CD4-positive, CD25-positive, alpha-beta regulatory T cell (primary cell): ENCODE measurements around the gene INTS1. TPM values are rescaled to one million over a fixed set of nuclear protein-coding genes. Genes with fewer than 3 reads are reported as not detected.
A peak's percentile ranks its signal among the peaks of the same experiment; 100 is the strongest.
"Not testable (repeated sequence)": the region's sequence is repeated elsewhere in the genome, so short reads cannot be mapped to it uniquely, and the experiment has no call there.

Source experiments
- ATAC-seq, 2 donors: fragments of 150-1000 bp; cut with Tn5 transposase; one replicate each; pipeline ENCODE4 v1.10.0; 2021; ENCODE audit warnings: low read depth in 2 of 2, moderate number of reproducible peaks in 2 of 2, moderate library complexity in 1 of 2
- DNase-seq, 3 donors: peaks; one replicate each; pipeline versions ENCODE4 v3.0.0 to v3.0.0-alpha.2; 2012 to 2022; ENCODE audit warnings: mixed read lengths in 1 of 3
- H3K27ac ChIP-seq: one replicate; pipeline ENCODE4 v1.7.0; 2013; ENCODE audit warnings: mild to moderate bottlenecking, low read length; ENCODE audit not compliant: insufficient read depth, poor library complexity, severe bottlenecking
- H3K27me3 ChIP-seq: one replicate; pipeline ENCODE4 v1.7.0; 2013; ENCODE audit warnings: low read length; ENCODE audit not compliant: control insufficient read depth, insufficient read depth
- H3K36me3 ChIP-seq: one replicate; pipeline ENCODE4 v1.7.0; 2013; ENCODE audit warnings: mild to moderate bottlenecking, low read length, moderate library complexity; ENCODE audit not compliant: control insufficient read depth, insufficient read depth
- H3K4me1 ChIP-seq: 2 replicates; pipeline ENCODE4 v1.7.0; 2013; ENCODE audit warnings: mild to moderate bottlenecking, low read length; ENCODE audit not compliant: insufficient read depth, control insufficient read depth, poor library complexity, severe bottlenecking
- H3K4me3 ChIP-seq: one replicate; pipeline ENCODE4 v1.7.0; 2013; ENCODE audit warnings: low read depth, mild to moderate bottlenecking, low read length, moderate library complexity
- H3K9me3 ChIP-seq, 2 experiments: 1 replicate in 1 of 2; 2 replicates in 1 of 2; pipeline ENCODE4 v1.7.0; 2013; ENCODE audit warnings: low read length in 2 of 2, mild to moderate bottlenecking in 1 of 2, moderate library complexity in 1 of 2; ENCODE audit not compliant: control insufficient read depth in 2 of 2
- H3K27ac Mint-ChIP-seq, 3 donors: one replicate each; pipeline ENCODE4 v1.8.0; 2020 to 2022; ENCODE audit warnings: mild to moderate bottlenecking in 3 of 3, mixed read lengths in 3 of 3, moderate library complexity in 2 of 3
- H3K27me3 Mint-ChIP-seq: one replicate; pipeline ENCODE4 v1.8.0; 2022; ENCODE audit warnings: mild to moderate bottlenecking, mixed read lengths
- H3K36me3 Mint-ChIP-seq: one replicate; pipeline ENCODE4 v1.8.0; 2020; ENCODE audit warnings: mixed read lengths
- H3K4me1 Mint-ChIP-seq, 4 donors: one replicate each; pipeline ENCODE4 v1.8.0; 2020 to 2022; ENCODE audit warnings: mixed read lengths in 4 of 4, mild to moderate bottlenecking in 1 of 4
- H3K4me3 Mint-ChIP-seq, 4 donors: one replicate each; pipeline ENCODE4 v1.8.0; 2020 to 2022; ENCODE audit warnings: mild to moderate bottlenecking in 4 of 4, mixed read lengths in 4 of 4, moderate library complexity in 3 of 4
- H3K9me3 Mint-ChIP-seq, 7 donors: one replicate each; pipeline ENCODE4 v1.8.0; 2020 to 2022; ENCODE audit warnings: mixed read lengths in 7 of 7, mild to moderate bottlenecking in 3 of 7, moderate library complexity in 2 of 7
- polyA plus RNA-seq, 4 donors: library from polyadenylated mRNA; unstranded; fragments of 300-500 nt; fragmentation: Illumina TruSeq; gene quantifications; one replicate each; pipeline ENCODE4 v1.2.3, GENCODE V29; 2021
- total RNA-seq: library from RNA; stranded (reverse); gene quantifications from one replicate; pipeline ENCODE4 v1.2.3, GENCODE V29; 2022

Gene INTS1
- total and polyA plus RNA-seq, 5 donors from 2014 or later = 8.5 to 107 (median 10.3) TPM

- H3K36me3 Mint-ChIP-seq, H3K27me3 Mint-ChIP-seq, DNase-seq, H3K4me1 Mint-ChIP-seq, H3K27ac ChIP-seq, H3K36me3 ChIP-seq, H3K4me3 ChIP-seq, H3K27ac Mint-ChIP-seq, H3K4me1 ChIP-seq, H3K4me3 Mint-ChIP-seq, H3K9me3 Mint-ChIP-seq, H3K27me3 ChIP-seq, H3K9me3 ChIP-seq, ATAC-seq: not testable (repeated sequence)
These were observed 15.2 kb upstream of the INTS1 start for GRCh38 chr7:1519322-1519922.

- no peak overlapping the region for H3K4me3 Mint-ChIP-seq
- Histone ChIP-seq H3K4me1 (peaks cover 21% of the 10 kb centered on the region), H3K9me3 (no peaks in the 10 kb centered on the region), H3K27me3 (no peaks in the 10 kb centered on the region), H3K27ac (no peak overlapping the region), H3K4me3 (no peak overlapping the region), H3K36me3 (no peaks in the 10 kb centered on the region)
- no peak overlapping the region for H3K27ac Mint-ChIP-seq
- no peaks in the 10 kb centered on the region for H3K27me3 Mint-ChIP-seq
- DNase-seq (no peak), ATAC-seq (no peak)
- H3K4me1 Mint-ChIP-seq = peaks cover 0 to 20% (median 5%) of the 10 kb centered on the region in 4 donors
- H3K9me3 Mint-ChIP-seq = peaks cover 0 to 8% (median 5%) of the 10 kb centered on the region in 7 donors
- H3K36me3 Mint-ChIP-seq = peaks cover 4% of the 10 kb centered on the region
These were observed 12.5 kb upstream of the INTS1 start for GRCh38 chr7:1516586-1517251.

- not testable (repeated sequence) for H3K27ac ChIP-seq, ATAC-seq, H3K36me3 ChIP-seq, H3K27ac Mint-ChIP-seq, H3K36me3 Mint-ChIP-seq, H3K9me3 Mint-ChIP-seq, H3K27me3 Mint-ChIP-seq, H3K4me3 ChIP-seq, H3K4me3 Mint-ChIP-seq, H3K27me3 ChIP-seq, H3K9me3 ChIP-seq, DNase-seq
- peaks cover 22% of the 10 kb centered on the region for H3K4me1 ChIP-seq
- H3K4me1 Mint-ChIP-seq = peaks cover 0 to 27% (median 5%) of the 10 kb centered on the region in 4 donors
These were observed 11.3 kb upstream of the INTS1 start for GRCh38 chr7:1515509-1515967.

GRCh38 chr7:1514995-1515401 is 10.8 kb upstream of the INTS1 start:
- no peaks in the 10 kb centered on the region for H3K27me3 Mint-ChIP-seq
- Histone ChIP-seq H3K4me1 (peaks cover 22% of the 10 kb centered on the region), H3K27me3 (no peaks in the 10 kb centered on the region), H3K4me3 (no peak overlapping the region), H3K36me3 (no peaks in the 10 kb centered on the region), H3K9me3 (no peaks in the 10 kb centered on the region), H3K27ac (no peak overlapping the region)
- DNase-seq (no peak), ATAC-seq (no peak)
- H3K4me3 Mint-ChIP-seq = no peak overlapping the region
- peaks cover 4% of the 10 kb centered on the region for H3K36me3 Mint-ChIP-seq
- H3K27ac Mint-ChIP-seq = no peak overlapping the region
- peaks cover 0 to 8% (median 5%) of the 10 kb centered on the region in 7 donors for H3K9me3 Mint-ChIP-seq
- peaks cover 0 to 27% (median 5%) of the 10 kb centered on the region in 4 donors for H3K4me1 Mint-ChIP-seq

- no peaks in the 10 kb centered on the region for H3K27me3 Mint-ChIP-seq
- no peaks in the 10 kb centered on the region for H3K36me3 ChIP-seq
- no peak for ATAC-seq
- no peak overlapping the region for H3K27ac Mint-ChIP-seq
- no peak overlapping the region for H3K4me3 Mint-ChIP-seq
- peaks cover 4% of the 10 kb centered on the region for H3K36me3 Mint-ChIP-seq
- no peaks in the 10 kb centered on the region for H3K9me3 ChIP-seq
- H3K27me3 ChIP-seq = no peaks in the 10 kb centered on the region
- peaks cover 22% of the 10 kb centered on the region for H3K4me1 ChIP-seq
- H3K4me1 Mint-ChIP-seq = peaks cover 0 to 27% (median 5%) of the 10 kb centered on the region in 4 donors
- H3K4me3 ChIP-seq = no peak overlapping the region
- H3K9me3 Mint-ChIP-seq = peaks cover 0 to 5% (median 2%) of the 10 kb centered on the region in 7 donors
- no peak overlapping the region for H3K27ac ChIP-seq
- no peak for DNase-seq
These were observed 10.2 kb upstream of the INTS1 start for GRCh38 chr7:1514407-1514806.

GRCh38 chr7:1513657-1514095 is 9.5 kb upstream of the INTS1 start:
- H3K27ac Mint-ChIP-seq = peak overlapping the region in 1 of 3 donors; percentile 8
- H3K27me3 ChIP-seq = no peaks in the 10 kb centered on the region
- no peak overlapping the region for H3K27ac ChIP-seq
- DNase-seq (no peak), ATAC-seq (no peak)
- H3K27me3 Mint-ChIP-seq = no peaks in the 10 kb centered on the region
- no peaks in the 10 kb centered on the region for H3K9me3 Mint-ChIP-seq
- H3K4me1 ChIP-seq = peaks cover 22% of the 10 kb centered on the region
- H3K4me3 Mint-ChIP-seq = peak overlapping the region in 2 of 4 donors; percentile 53 to 75
- no peaks in the 10 kb centered on the region for H3K36me3 ChIP-seq
- H3K9me3 ChIP-seq = no peaks in the 10 kb centered on the region
- H3K36me3 Mint-ChIP-seq = no peaks in the 10 kb centered on the region
- no peak overlapping the region for H3K4me3 ChIP-seq
- peaks cover 0 to 27% (median 5%) of the 10 kb centered on the region in 4 donors for H3K4me1 Mint-ChIP-seq

GRCh38 chr7:1512781-1513656 is 8.8 kb upstream of the INTS1 start:
- H3K4me3 ChIP-seq = no peak overlapping the region

More at GRCh38 chr7:1512781-1513656, 8.8 kb upstream of the INTS1 start:
- H3K4me1 Mint-ChIP-seq = peaks cover 0 to 31% (median 5%) of the 10 kb centered on the region in 4 donors
- Histone ChIP-seq H3K36me3 (no peaks in the 10 kb centered on the region), H3K27me3 (no peaks in the 10 kb centered on the region), H3K27ac (no peak overlapping the region), H3K4me1 (peaks cover 22% of the 10 kb centered on the region), H3K9me3 (no peaks in the 10 kb centered on the region)
- no peaks in the 10 kb centered on the region for H3K9me3 Mint-ChIP-seq
- peak overlapping the region; percentile 53 to 77 (median 74) for H3K4me3 Mint-ChIP-seq
- DNase-seq = peak in 2 of 3 donors; percentile 68 to 80
- no peaks in the 10 kb centered on the region for H3K36me3 Mint-ChIP-seq
- peak overlapping the region; percentile 8 to 85 (median 84) for H3K27ac Mint-ChIP-seq
- H3K27me3 Mint-ChIP-seq = no peaks in the 10 kb centered on the region
- peak; percentile 86 to 92 for ATAC-seq
